ENCODE results near the gene DNASE1L3.
"Not testable (repeated sequence)": the region's sequence is repeated elsewhere in the genome, so short reads cannot be mapped to it uniquely, and the experiment has no call there.

Gene DNASE1L3

DNA sequence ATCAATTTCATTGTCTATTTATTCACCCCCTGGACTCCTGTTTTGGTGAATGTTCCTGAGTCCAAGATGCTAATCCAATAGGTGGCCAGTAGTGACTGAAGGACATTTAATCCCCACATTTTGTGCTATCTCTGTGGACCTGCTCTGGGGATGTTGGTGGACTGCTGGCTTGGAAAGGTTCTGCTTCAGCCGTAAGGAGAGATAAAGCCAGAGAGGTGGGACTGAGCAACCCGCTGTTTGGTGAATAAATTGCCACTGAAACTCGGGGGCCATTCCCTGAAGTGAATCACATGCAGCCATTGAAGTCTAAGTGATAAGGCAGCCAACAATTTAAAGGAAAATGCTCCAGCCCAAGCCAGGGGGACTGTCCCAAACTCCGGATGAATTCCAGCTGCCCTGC, 25.2 kb upstream of the DNASE1L3 start:
- DNase-seq = no peak

DNA sequence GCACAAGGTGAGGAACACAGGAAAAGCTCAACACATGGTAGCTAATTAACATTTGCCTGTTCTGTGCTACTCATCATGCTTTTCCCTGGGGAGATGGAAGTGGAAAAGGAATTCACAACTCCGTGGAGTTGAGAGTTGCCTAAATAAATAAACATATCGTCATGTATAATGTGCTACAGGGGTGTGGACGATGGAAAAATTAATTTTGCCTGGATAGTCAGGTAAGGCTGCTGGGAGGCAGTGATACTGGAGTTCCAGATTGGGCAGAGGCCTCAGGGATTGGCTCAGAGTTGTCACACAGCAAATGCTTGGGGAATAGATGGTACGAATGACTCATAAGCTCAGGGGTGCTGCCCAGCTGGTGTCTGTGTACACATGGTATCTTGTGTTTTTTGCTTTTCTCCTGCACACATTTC, 23.8 kb upstream of the DNASE1L3 start:
- no peak for DNase-seq

DNA sequence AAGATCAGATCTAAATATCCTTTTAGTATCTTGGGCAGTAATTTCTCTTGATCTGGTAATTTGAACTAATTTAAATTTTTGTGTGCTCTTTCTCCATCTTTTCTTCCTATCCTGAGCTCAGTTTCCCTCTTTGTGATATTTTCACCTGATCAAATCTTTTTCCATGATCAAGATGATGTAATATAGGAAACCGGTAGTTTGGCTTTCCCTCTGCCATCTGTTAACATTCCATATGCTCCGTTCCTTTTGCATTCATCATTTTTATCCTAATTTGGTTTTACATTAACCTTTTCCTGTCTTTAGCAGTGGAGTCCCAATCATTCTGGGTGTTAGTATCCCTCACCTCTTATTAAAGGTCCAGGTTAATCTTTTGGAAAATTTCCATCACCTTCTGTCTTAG, 20.9 kb upstream of the DNASE1L3 start:
- no peak for DNase-seq

GRCh38 chr3:58230876-58231552, 20.2 kb upstream of the DNASE1L3 start:
- no peak for DNase-seq

- DNase-seq = not testable (repeated sequence)
Measured at GRCh38 chr3:58227933-58228332, 17.2 kb upstream of the DNASE1L3 start.

- DNase-seq = no peak
Measured at GRCh38 chr3:58223855-58224254, 13.1 kb upstream of the DNASE1L3 start.

- DNase-seq = no peak
Measured at GRCh38 chr3:58222161-58222724, 11.5 kb upstream of the DNASE1L3 start.

DNA sequence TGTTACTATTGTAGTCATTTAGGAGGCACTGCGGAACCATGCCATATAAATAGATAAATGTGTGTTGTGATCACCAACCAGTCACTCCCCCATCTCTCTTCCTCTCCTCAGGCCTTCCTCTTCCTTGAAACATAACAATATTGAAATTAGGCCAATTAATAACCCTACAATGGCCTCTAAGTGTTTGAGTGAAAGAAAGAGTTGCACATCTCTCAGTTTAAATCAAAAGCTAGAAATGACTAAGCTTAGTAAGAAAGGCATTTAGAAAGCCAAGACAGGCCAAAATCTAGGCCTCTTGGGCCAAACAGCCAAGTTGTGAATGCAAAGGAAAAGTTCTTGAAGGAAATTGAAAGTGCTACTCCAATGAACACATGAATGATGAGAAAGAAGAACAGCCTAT, 8.1 kb upstream of the DNASE1L3 start:
- DNase-seq = no peak

DNA sequence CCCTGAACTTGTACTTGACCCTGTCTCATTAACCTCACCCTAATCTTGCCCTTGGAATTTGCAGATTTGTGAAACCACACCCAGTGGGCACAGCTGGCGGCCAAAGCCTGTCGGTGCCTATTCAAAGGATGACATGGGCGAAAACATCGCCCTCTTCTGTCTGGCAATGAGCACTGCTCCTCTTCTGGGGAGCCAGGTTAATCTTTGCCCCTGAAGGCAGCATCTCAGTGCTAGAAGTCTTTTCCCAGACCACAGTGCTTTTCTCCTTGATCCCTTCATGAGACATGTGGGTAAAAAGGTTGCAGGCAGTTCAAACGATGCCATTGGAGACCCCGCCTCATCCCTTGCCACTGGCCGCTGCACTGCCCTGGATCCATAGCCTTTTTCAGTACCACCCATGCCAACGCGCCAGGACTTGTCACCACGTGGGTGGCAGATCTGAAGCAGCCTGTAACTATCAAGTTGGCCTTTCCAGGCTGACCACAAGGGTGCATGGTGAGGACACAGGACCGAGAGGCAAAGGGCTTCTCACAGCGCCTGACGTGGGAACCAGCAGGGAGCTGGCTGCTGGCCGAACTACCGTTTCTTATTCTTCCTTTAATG, 6.5 kb upstream of the DNASE1L3 start:
- DNase-seq = peak; percentile 24

DNA sequence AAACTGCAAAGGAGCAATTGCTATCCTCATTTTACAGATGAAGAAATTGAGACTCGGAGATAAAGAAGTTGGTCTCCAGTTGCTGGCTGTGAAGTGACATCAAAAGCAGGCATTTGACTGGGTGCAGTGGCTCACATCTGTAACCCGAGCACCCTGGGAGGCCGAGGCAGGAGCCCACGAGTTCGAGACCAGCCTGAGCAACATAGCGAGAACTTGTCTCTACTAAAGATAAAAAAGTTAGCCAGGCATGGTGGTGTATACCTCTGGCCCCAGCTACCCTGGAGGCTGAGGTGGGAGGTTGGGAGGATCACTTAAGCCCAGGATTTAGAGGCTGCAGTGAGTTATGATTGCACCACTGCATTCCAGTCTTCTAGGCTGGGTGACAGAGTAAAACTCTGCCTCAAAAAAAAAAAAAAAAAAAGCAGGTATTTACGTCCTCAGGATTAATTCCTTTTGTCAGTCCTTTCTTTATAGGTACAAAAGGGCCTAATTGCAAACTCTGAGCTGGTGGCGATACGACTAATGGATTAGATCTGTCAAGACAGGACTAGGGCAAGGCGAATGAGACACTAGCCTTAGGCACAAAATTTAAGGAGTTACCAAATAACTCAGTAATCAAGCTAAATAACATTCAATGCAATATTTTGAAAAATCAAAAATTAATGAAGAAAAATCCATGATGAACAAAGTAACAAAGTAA, 5.9 kb upstream of the DNASE1L3 start:
- DNase-seq = no peak

GRCh38 chr3:58215317-58216025, 4.7 kb upstream of the DNASE1L3 start:
- DNase-seq = no peak

DNA sequence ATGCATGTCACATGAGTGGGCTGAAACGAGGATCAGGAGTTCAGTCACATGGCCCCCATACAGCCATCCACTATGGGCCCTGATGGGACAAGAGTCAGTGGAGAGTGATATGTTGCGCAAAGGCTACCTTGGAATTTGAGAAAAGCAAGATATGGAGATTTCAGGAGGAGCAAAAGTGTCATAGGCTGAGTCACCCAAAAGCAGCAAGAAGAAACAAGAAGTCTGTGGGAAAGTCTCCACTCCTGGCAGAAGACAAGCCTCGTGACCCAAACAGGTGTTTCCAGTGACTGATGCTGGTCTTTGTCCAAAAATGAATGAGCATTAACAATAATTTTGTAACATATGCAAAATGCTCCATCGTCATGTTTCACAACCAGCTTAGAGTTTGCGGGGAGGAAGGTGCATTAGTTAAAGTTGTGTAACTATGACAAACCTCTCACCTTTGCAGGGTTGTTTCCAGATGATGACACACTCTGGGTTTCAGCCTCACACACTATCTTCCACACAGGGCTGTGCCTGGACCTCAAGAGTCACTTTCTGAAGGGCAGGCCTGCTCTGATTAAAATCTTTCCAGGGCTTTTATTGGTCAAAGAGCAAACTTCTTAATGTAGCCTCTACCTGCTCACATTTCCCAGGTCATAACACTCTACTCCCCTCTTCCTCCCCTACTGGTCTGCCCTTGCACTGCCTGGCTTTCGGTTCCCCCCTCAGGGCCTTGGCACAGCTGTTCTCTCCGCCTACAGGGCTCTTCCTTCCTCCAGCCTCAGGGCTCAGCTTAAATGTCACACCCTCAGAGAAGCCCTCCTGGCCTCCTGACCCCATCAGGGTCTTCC, 3.9 kb upstream of the DNASE1L3 start:
- DNase-seq = no peak

GRCh38 chr3:58209933-58210332, 839 bp downstream of the DNASE1L3 start:
- DNase-seq = no peak

DNA sequence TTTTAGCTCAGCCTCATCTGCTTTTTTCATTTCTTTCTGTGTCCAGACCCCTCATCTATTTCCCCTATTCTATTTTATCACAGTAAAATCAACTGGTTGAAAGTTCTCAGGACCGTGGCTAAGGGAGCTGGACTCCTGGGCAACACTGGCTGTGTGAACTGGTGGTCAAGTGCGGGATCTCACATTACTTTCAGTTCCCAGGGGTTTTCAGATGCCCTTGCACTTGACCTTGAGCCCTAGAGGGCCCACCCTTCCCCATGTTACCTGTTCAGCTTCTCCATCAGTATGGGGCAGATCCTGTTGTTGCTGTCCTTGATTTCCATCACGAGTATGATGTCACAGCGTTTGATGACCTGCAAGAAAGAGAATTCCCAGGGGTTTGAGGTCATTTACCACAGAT, 2.8 kb downstream of the DNASE1L3 start:
- no peak for DNase-seq

DNA sequence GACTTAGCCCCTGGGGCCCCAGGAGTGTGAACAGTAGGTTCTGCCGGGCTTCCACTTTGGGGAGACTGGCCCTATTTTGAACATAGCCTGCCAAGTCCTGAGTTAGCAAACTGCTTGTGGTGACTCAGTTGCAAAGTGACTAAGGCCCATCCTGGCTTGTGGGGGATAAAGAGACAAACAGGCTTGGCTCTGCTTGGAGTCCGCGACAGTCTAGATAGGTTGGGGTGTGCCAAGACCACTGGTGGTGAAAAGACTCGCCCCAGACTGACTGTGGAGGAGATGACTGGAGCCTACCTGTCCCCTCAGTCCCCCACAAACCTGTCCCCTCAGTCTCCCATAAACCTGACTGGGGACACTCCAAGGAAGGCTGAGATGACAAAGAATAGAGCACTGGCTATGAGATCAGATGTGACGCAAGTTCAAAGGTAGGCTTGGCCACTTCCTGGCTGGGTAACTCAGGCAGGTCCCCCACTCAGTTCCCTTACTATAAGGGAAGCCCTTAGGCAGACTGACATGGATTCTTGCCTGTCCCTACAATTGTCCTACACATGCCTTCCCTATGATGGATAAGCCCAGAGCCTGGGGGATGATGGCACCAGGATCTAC, 4.3 kb downstream of the DNASE1L3 start:
- no peak for DNase-seq

DNA sequence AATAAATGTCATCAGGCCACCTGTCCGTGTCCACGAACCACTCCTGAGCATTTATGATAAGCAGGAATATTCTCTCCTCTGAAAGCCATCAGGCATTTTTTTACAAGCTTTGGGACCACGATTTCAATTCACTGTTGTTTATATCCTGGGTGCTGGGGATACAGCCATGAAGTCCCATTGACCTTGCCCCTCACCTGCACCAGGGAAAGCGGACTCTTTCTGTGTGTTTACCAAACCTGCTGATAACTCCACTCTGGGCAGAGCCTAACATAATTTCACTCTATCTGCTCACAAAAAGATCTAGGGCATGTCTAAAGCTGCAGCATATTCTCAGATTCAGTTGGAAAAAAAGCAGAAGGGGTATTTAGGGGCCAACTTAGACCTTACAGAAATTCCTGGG, 4.8 kb downstream of the DNASE1L3 start:
- DNase-seq = no peak

GRCh38 chr3:58204720-58205119, 6.1 kb downstream of the DNASE1L3 start:
- DNase-seq = no peak

DNA sequence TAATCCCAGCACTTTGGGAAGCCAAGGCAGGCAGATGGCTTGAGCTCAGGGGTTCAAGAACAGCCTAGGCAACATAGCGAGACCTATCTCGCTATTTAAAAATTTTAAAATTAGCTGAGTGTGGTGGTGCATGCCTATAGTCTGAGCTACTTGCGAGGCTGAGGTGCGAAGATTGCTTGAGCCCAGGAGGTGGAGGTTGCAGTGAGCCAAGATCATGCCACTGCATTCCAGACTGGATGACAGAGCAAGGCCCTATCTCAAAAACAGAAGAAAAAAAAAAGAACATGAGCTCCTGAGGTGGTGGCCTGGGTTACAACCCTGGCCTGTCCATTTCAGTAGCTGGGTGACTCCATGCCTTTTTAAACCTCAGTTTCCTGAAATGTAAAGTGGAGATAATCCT, 7.2 kb downstream of the DNASE1L3 start:
- DNase-seq = no peak

DNA sequence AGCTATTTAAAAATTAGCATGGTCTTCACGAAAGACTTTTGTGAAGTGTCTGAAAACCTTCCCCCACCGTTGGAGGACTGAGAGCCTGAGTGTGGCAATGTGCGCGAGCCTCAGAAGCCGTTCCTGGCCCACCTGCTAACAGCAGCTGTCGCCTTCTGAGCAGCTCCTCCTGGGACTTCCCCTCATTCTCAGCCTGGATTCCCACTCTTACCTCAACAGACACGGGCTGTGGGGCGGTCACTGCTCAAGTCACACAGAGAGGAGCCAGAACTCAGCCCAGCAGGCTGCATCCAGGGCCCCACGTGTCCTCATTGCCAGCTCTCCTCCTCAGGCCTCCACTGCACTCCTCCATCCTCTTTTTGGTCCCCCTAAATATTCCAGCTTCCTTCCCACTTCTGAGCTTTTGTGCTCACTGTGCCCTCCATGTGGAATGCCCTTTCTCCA, 7.8 kb downstream of the DNASE1L3 start:
- DNase-seq = no peak

- DNase-seq = not testable (repeated sequence)
Measured at GRCh38 chr3:58201451-58201850, 9.3 kb downstream of the DNASE1L3 start.

- DNase-seq = no peak
Measured at GRCh38 chr3:58200846-58201355, 9.9 kb downstream of the DNASE1L3 start.
